ENCODE measurements around the gene MUC5AC.
"Not testable (repeated sequence)": the region's sequence is repeated elsewhere in the genome, so short reads cannot be mapped to it uniquely, and the experiment has no call there.

MUC5AC gene

GRCh38 chr11:1109918-1110705, 47.6 kb upstream of the MUC5AC start:
- Histone ChIP-seq H3K9ac (ENCODE audit: low read length) (no peak overlapping the region), H3K79me2 (ENCODE audit: low read length) (no peaks in the 10 kb centered on the region), H3K36me3 (replicated peaks; ENCODE audit: low read depth, low read length) (no peaks in the 10 kb centered on the region), H2AFZ (ENCODE audit: low read depth, low read length) (no peak overlapping the region), H3K4me2 (ENCODE audit: low read length) (no peak overlapping the region), H3K27me3 (ENCODE audit: low read depth, low read length) (no peaks in the 10 kb centered on the region), H4K20me1 (ENCODE audit: insufficient read depth, low read length) (no peaks in the 10 kb centered on the region), H3K4me3 (ENCODE audit: low read length) (no peak overlapping the region), H3K9me3 (ENCODE audit: insufficient read depth, low read length) (no peaks in the 10 kb centered on the region), H3K4me1 (ENCODE audit: low read length) (no peaks in the 10 kb centered on the region), H3K27ac (ENCODE audit: low read length) (no peak overlapping the region)
- no peak for TF ChIP-seq EZH2phosphoT487 (IDR thresholded peaks at IDR 0.05; ENCODE audit: low read depth)
- TF ChIP-seq, protein P1, sequence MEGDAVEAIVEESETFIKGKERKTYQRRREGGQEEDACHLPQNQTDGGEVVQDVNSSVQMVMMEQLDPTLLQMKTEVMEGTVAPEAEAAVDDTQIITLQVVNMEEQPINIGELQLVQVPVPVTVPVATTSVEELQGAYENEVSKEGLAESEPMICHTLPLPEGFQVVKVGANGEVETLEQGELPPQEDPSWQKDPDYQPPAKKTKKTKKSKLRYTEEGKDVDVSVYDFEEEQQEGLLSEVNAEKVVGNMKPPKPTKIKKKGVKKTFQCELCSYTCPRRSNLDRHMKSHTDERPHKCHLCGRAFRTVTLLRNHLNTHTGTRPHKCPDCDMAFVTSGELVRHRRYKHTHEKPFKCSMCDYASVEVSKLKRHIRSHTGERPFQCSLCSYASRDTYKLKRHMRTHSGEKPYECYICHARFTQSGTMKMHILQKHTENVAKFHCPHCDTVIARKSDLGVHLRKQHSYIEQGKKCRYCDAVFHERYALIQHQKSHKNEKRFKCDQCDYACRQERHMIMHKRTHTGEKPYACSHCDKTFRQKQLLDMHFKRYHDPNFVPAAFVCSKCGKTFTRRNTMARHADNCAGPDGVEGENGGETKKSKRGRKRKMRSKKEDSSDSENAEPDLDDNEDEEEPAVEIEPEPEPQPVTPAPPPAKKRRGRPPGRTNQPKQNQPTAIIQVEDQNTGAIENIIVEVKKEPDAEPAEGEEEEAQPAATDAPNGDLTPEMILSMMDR (IDR thresholded peaks at IDR 0.05; ENCODE audit: low read depth, low read length): no peak

GRCh38 chr11:1111545-1112212, 46.1 kb upstream of the MUC5AC start:
- Histone ChIP-seq H3K79me2 (ENCODE audit: low read length) (no peaks in the 10 kb centered on the region), H4K20me1 (ENCODE audit: insufficient read depth, low read length) (no peaks in the 10 kb centered on the region), H3K4me3 (ENCODE audit: low read length) (no peak overlapping the region), H3K9me3 (ENCODE audit: insufficient read depth, low read length) (no peaks in the 10 kb centered on the region), H3K4me2 (ENCODE audit: low read length) (no peak overlapping the region), H3K4me1 (ENCODE audit: low read length) (no peaks in the 10 kb centered on the region), H3K27me3 (ENCODE audit: low read depth, low read length) (no peaks in the 10 kb centered on the region), H2AFZ (ENCODE audit: low read depth, low read length) (no peak overlapping the region), H3K36me3 (replicated peaks; ENCODE audit: low read depth, low read length) (no peaks in the 10 kb centered on the region), H3K27ac (ENCODE audit: low read length) (no peak overlapping the region), H3K9ac (ENCODE audit: low read length) (no peak overlapping the region)
- no peak for TF ChIP-seq EZH2phosphoT487 (IDR thresholded peaks at IDR 0.05; ENCODE audit: low read depth)

DNA sequence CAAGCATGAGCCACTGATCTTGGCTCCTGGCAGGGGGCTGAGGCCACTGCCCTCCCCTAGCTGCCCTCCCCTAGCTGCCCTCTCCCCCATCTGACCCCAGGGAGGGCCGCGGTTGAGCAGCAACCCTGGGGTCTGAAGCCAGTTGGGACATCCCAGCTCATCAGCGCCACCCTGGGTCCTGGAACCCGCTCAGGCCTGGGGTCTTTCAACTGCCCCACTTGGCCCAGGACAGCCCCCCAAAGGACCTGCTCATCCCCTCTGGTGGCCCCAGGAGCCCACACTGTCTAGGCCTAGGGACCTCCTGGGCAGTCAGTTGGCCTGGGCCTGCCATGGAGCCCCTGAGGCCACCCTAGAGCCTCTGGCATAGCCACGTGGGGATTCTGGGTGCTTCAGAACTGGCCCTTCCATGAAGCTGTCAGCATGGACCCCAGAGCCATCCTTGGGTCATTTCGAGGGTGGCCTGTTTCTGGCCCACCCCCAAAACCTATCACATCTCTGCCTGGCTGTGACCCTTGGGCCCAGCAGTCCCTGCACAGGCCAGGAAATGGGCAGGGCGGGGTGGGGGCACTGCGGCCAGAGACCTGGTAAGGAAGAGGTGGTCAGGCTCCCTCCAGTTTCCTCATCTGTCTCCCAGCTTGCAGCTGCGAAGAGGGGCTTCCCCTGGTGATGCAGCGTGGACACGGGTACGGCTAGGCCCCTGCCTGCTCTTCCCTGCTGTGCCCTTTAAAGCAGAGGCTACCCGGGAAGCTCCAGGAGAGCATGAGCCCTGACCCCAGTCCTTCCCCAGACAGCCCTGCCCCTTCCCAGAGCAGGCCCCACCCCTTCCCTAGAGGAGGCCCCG, 45.2 kb upstream of the MUC5AC start:
- H4K20me1 ChIP-seq (ENCODE audit: insufficient read depth, low read length): no peaks in the 10 kb centered on the region
- H2AFZ ChIP-seq (ENCODE audit: low read depth, low read length): no peak overlapping the region
- H3K4me1 ChIP-seq (ENCODE audit: low read length): no peaks in the 10 kb centered on the region
- H3K36me3 ChIP-seq (replicated peaks; ENCODE audit: low read depth, low read length): no peaks in the 10 kb centered on the region
- no peak overlapping the region for H3K27ac ChIP-seq (ENCODE audit: low read length)
- no peaks in the 10 kb centered on the region for H3K79me2 ChIP-seq (ENCODE audit: low read length)
- no peaks in the 10 kb centered on the region for H3K9me3 ChIP-seq (ENCODE audit: insufficient read depth, low read length)
- H3K4me3 ChIP-seq (ENCODE audit: low read length): no peak overlapping the region
- H3K4me2 ChIP-seq (ENCODE audit: low read length): no peak overlapping the region
- H3K9ac ChIP-seq (ENCODE audit: low read length): no peak overlapping the region
- no peak for TF ChIP-seq EZH2phosphoT487 (IDR thresholded peaks at IDR 0.05; ENCODE audit: low read depth)
- TF ChIP-seq, protein P1 (IDR thresholded peaks at IDR 0.05; ENCODE audit: low read depth, low read length): no peak
- no peaks in the 10 kb centered on the region for H3K27me3 ChIP-seq (ENCODE audit: low read depth, low read length)

GRCh38 chr11:1113405-1114201, 44.1 kb upstream of the MUC5AC start:
- Histone ChIP-seq H3K27me3 (ENCODE audit: low read depth, low read length) (no peaks in the 10 kb centered on the region), H3K27ac (ENCODE audit: low read length) (no peak overlapping the region), H3K36me3 (replicated peaks; ENCODE audit: low read depth, low read length) (no peaks in the 10 kb centered on the region), H3K4me1 (ENCODE audit: low read length) (no peaks in the 10 kb centered on the region), H4K20me1 (ENCODE audit: insufficient read depth, low read length) (no peaks in the 10 kb centered on the region), H3K4me2 (ENCODE audit: low read length) (no peak overlapping the region), H3K4me3 (ENCODE audit: low read length) (no peak overlapping the region), H3K79me2 (ENCODE audit: low read length) (no peaks in the 10 kb centered on the region), H2AFZ (ENCODE audit: low read depth, low read length) (no peak overlapping the region), H3K9ac (ENCODE audit: low read length) (no peak overlapping the region), H3K9me3 (ENCODE audit: insufficient read depth, low read length) (no peaks in the 10 kb centered on the region)
- no peak for TF ChIP-seq EZH2phosphoT487 (IDR thresholded peaks at IDR 0.05; ENCODE audit: low read depth)
- TF ChIP-seq, protein P1 (IDR thresholded peaks at IDR 0.05; ENCODE audit: low read depth, low read length): no peak

DNA sequence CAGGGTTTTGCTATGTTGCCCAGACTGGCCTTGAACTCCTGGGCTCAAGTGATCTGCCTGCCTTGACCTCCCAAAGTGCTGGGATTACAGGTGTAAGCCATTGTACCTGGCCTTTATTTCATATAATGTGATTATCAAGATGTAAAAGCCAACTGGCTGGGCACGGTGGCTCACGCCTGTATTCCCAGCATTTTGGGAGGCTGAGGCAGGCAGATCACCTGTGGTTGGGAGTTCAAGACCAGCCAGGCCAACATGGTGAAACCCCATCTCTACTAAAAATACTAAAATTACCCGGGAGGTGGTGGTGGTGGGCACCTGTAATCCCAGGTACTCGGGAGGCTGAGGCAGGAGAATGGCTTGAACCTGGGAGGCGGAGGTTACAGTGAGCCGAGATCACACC, 42.5 kb upstream of the MUC5AC start:
- not testable (repeated sequence) for H2AFZ ChIP-seq (ENCODE audit: low read depth, low read length); H3K27ac ChIP-seq (ENCODE audit: low read length); H3K27me3 ChIP-seq (ENCODE audit: low read depth, low read length)

More for the DNA sequence above, 42.5 kb upstream of the MUC5AC start:
- not testable (repeated sequence) for H3K4me1 ChIP-seq (ENCODE audit: low read length); H3K4me2 ChIP-seq (ENCODE audit: low read length); H4K20me1 ChIP-seq (ENCODE audit: insufficient read depth, low read length); H3K79me2 ChIP-seq (ENCODE audit: low read length); H3K36me3 ChIP-seq (replicated peaks; ENCODE audit: low read depth, low read length); H3K9me3 ChIP-seq (ENCODE audit: insufficient read depth, low read length); H3K9ac ChIP-seq (ENCODE audit: low read length); H3K4me3 ChIP-seq (ENCODE audit: low read length)
